Measurements from ENCODE around the gene MYLK. TPM values are rescaled to one million over a fixed set of nuclear protein-coding genes. Genes with fewer than 3 reads are reported as not detected.
"Not testable (repeated sequence)": the region's sequence is repeated elsewhere in the genome, so short reads cannot be mapped to it uniquely, and the experiment has no call there.

Gene MYLK
- total RNA-seq (2014; rRNA removed; shearing (Covaris generic); ENCODE audit: low replicate concordance): 28.8 and 34.2 TPM in 2 replicates

- DNase-seq (ENCODE audit: low read depth): peak; percentile 87
- in situ Hi-C loops (cut with HindIII; ENCODE audit: low pct_unique_long_range_greater_than_20kb, low sequenced_read_pairs): no loop called here
These were observed at the start of gene MYLK for GRCh38 chr3:123884203-123884831. Gene MYLK (minus strand): TSS chr3:123884332. CDS start chr3:123793841, 90,491 bp downstream.

GRCh38 chr3:123930445-123930844 lies 46.3 kb upstream of the MYLK start:
- in situ Hi-C loops (cut with HindIII; ENCODE audit: low pct_unique_long_range_greater_than_20kb, low sequenced_read_pairs): no loop called here

GRCh38 chr3:123929325-123929724 lies 45.2 kb upstream of the MYLK start:
- in situ Hi-C loops (cut with HindIII; ENCODE audit: low pct_unique_long_range_greater_than_20kb, low sequenced_read_pairs): no loop called here
- DNase-seq (ENCODE audit: low read depth): no peak

More at GRCh38 chr3:123930445-123930844, 46.3 kb upstream of the MYLK start:
- no peak for DNase-seq (ENCODE audit: low read depth)

GRCh38 chr3:123926396-123926795 lies 42.3 kb upstream of the MYLK start:
- in situ Hi-C loops (cut with HindIII; ENCODE audit: low pct_unique_long_range_greater_than_20kb, low sequenced_read_pairs): no loop called here
- DNase-seq (ENCODE audit: low read depth): no peak

GRCh38 chr3:123920868-123921267 lies 36.7 kb upstream of the MYLK start:
- no peak for DNase-seq (ENCODE audit: low read depth)
- in situ Hi-C loops (cut with HindIII; ENCODE audit: low pct_unique_long_range_greater_than_20kb, low sequenced_read_pairs): no loop called here

- in situ Hi-C loops (cut with HindIII; ENCODE audit: low pct_unique_long_range_greater_than_20kb, low sequenced_read_pairs): no loop called here
- DNase-seq (ENCODE audit: low read depth): no peak
These were observed 36.3 kb upstream of the MYLK start for GRCh38 chr3:123920383-123920782.

- no peak for DNase-seq (ENCODE audit: low read depth)
These were observed 35.2 kb upstream of the MYLK start for GRCh38 chr3:123919353-123919752.

GRCh38 chr3:123914829-123915228 lies 30.7 kb upstream of the MYLK start:
- DNase-seq (ENCODE audit: low read depth): no peak

More at GRCh38 chr3:123919353-123919752, 35.2 kb upstream of the MYLK start:
- in situ Hi-C loops (cut with HindIII; ENCODE audit: low pct_unique_long_range_greater_than_20kb, low sequenced_read_pairs): no loop called here

GRCh38 chr3:123909785-123910184 lies 25.7 kb upstream of the MYLK start:
- in situ Hi-C loops (cut with HindIII; ENCODE audit: low pct_unique_long_range_greater_than_20kb, low sequenced_read_pairs): no loop called here
- no peak for DNase-seq (ENCODE audit: low read depth)

More at GRCh38 chr3:123914829-123915228, 30.7 kb upstream of the MYLK start:
- in situ Hi-C loops (cut with HindIII; ENCODE audit: low pct_unique_long_range_greater_than_20kb, low sequenced_read_pairs): no loop called here

GRCh38 chr3:123907720-123908119 lies 23.6 kb upstream of the MYLK start:
- DNase-seq (ENCODE audit: low read depth): no peak
- in situ Hi-C loops (cut with HindIII; ENCODE audit: low pct_unique_long_range_greater_than_20kb, low sequenced_read_pairs): no loop called here

- in situ Hi-C loops (cut with HindIII; ENCODE audit: low pct_unique_long_range_greater_than_20kb, low sequenced_read_pairs): no loop called here
- DNase-seq (ENCODE audit: low read depth): no peak
These were observed 15.3 kb upstream of the MYLK start for GRCh38 chr3:123899300-123899865.

GRCh38 chr3:123893012-123893411 lies 8.9 kb upstream of the MYLK start:
- in situ Hi-C loops (cut with HindIII; ENCODE audit: low pct_unique_long_range_greater_than_20kb, low sequenced_read_pairs): no loop called here
- DNase-seq (ENCODE audit: low read depth): no peak

- DNase-seq (ENCODE audit: low read depth): no peak
- in situ Hi-C loops (cut with HindIII; ENCODE audit: low pct_unique_long_range_greater_than_20kb, low sequenced_read_pairs): no loop called here
These were observed 8.1 kb upstream of the MYLK start for GRCh38 chr3:123892195-123892594.

GRCh38 chr3:123890991-123891390 lies 6.9 kb upstream of the MYLK start:
- in situ Hi-C loops (cut with HindIII; ENCODE audit: low pct_unique_long_range_greater_than_20kb, low sequenced_read_pairs): not testable (repeated sequence)

GRCh38 chr3:123890162-123890561 lies 6.0 kb upstream of the MYLK start:
- in situ Hi-C loops (cut with HindIII; ENCODE audit: low pct_unique_long_range_greater_than_20kb, low sequenced_read_pairs); DNase-seq (ENCODE audit: low read depth): not testable (repeated sequence)

More at GRCh38 chr3:123890991-123891390, 6.9 kb upstream of the MYLK start:
- not testable (repeated sequence) for DNase-seq (ENCODE audit: low read depth)

GRCh38 chr3:123884993-123885392 lies 861 bp upstream of the MYLK start:
- in situ Hi-C loops (cut with HindIII; ENCODE audit: low pct_unique_long_range_greater_than_20kb, low sequenced_read_pairs): no loop called here
- DNase-seq (ENCODE audit: low read depth): no peak

GRCh38 chr3:123883701-123884202 lies 380 bp downstream of the MYLK start:
- DNase-seq (ENCODE audit: low read depth): no peak
- in situ Hi-C loops (cut with HindIII; ENCODE audit: low pct_unique_long_range_greater_than_20kb, low sequenced_read_pairs): no loop called here

GRCh38 chr3:123883111-123883510 lies 1.0 kb downstream of the MYLK start:
- in situ Hi-C loops (cut with HindIII; ENCODE audit: low pct_unique_long_range_greater_than_20kb, low sequenced_read_pairs): no loop called here
- no peak for DNase-seq (ENCODE audit: low read depth)

- in situ Hi-C loops (cut with HindIII; ENCODE audit: low pct_unique_long_range_greater_than_20kb, low sequenced_read_pairs): no loop called here
- no peak for DNase-seq (ENCODE audit: low read depth)
These were observed 2.4 kb downstream of the MYLK start for GRCh38 chr3:123881771-123882170.

Measured in Caki2 (cell line).